Measurements from ENCODE around the gene WIPF1. TPM values are rescaled to one million over a fixed set of nuclear protein-coding genes. Genes with fewer than 3 reads are reported as not detected.
A peak's percentile ranks its signal among the peaks of the same experiment; 100 is the strongest.

The WIPF1 gene
- total and polyA plus RNA-seq, 2 donors (not counting 3 experiments of a cell fraction or from before 2014, with no cell fraction given), result 15.3 to 42.0 TPM

GRCh38 chr2:174597009-174597344, 627 bp downstream of the WIPF1 start:
- DNase-seq (ENCODE audit: low read depth, low spot score), result no peak
- POLR2A ChIA-PET, result interaction anchor here (0.7 kb wide), 1 partner anchor 131 kb away, joined by 3 read pairs; no protein-coding TSS in a partner anchor
- no TSS peak for BruUV-seq (replicated peaks)
- Histone ChIP-seq H3K4me1 (ENCODE audit: control insufficient read depth, extremely low read depth, insufficient read depth, low read length) (peaks cover 43% of the 10 kb centered on the region), H4K20me1 (replicated peaks; ENCODE audit: control insufficient read depth, extremely low read depth, insufficient read depth, low read length) (no peaks in the 10 kb centered on the region), H3K4me2 (ENCODE audit: insufficient read depth, low read length) (peak overlapping the region; percentile 77), H3K27ac (ENCODE audit: insufficient read depth, low read depth, low read length) (peak overlapping the region; percentile 76), H3K27me3 (ENCODE audit: control insufficient read depth in 2 of 2, insufficient read depth in 2 of 2, low read length in 2 of 2) (no peaks in the 10 kb centered on the region), H3K9me3 (replicated peaks; ENCODE audit: control insufficient read depth, insufficient read depth, low read length) (no peaks in the 10 kb centered on the region), H3K36me3 (ENCODE audit: control insufficient read depth in 2 of 2, extremely low read depth in 1 of 2, insufficient read depth in 2 of 2, low read length in 2 of 2) (no peaks in the 10 kb centered on the region), H3K4me3 (replicated peaks in 1 of 3; ENCODE audit: insufficient read depth in 1 of 3, low read depth in 1 of 3, low read length in 3 of 3) (no peak overlapping the region), H2AFZ (ENCODE audit: low read depth, low read length) (peak overlapping the region; percentile 75), H3K9ac (replicated peaks; ENCODE audit: extremely low read depth, insufficient read depth, low read length) (no peak overlapping the region), H3K79me2 (ENCODE audit: control insufficient read depth, insufficient read depth, low read length) (no peaks in the 10 kb centered on the region), H3K9me1 (replicated peaks; ENCODE audit: control insufficient read depth, extremely low read depth, insufficient read depth, low read length) (no peaks in the 10 kb centered on the region)
- TF ChIP-seq POLR2AphosphoS5 (IDR thresholded peaks at IDR 0.05; ENCODE audit: insufficient read depth, low read depth, low read length), result no peak
- FAIRE-seq, result no peak
- dilution Hi-C loops (cut with MboI; ENCODE audit: extremely low pct_ligation_motif_present, low sequenced_read_pairs) (no loop called here), intact Hi-C loops (cut with micrococcal nuclease) (loop anchor here (10.0 kb wide), 1 partner anchor 408 kb away; the partner anchor contains the start of gene CHN1)
- CTCF ChIA-PET, result interaction anchor here (0.7 to 2.2 kb wide), 7 partner anchors 10 to 134 kb away, joined by 3 to 9 read pairs (median 4); no protein-coding TSS in a partner anchor

- H2AFZ ChIP-seq (ENCODE audit: low read depth, low read length), result no peak overlapping the region
- no peaks in the 10 kb centered on the region for H3K36me3 ChIP-seq (ENCODE audit: control insufficient read depth in 2 of 2, extremely low read depth in 1 of 2, insufficient read depth in 2 of 2, low read length in 2 of 2)
- no TSS peak for BruUV-seq (replicated peaks)
- no peak for DNase-seq (ENCODE audit: low read depth, low spot score)
- peaks cover 43% of the 10 kb centered on the region for H3K4me1 ChIP-seq (ENCODE audit: control insufficient read depth, extremely low read depth, insufficient read depth, low read length)
- H3K4me3 ChIP-seq (replicated peaks in 1 of 3; ENCODE audit: insufficient read depth in 1 of 3, low read depth in 1 of 3, low read length in 3 of 3), result no peak overlapping the region
- H4K20me1 ChIP-seq (replicated peaks; ENCODE audit: control insufficient read depth, extremely low read depth, insufficient read depth, low read length), result no peaks in the 10 kb centered on the region
- no peak for FAIRE-seq
- CTCF ChIA-PET, result interaction anchor here (0.9 to 2.6 kb wide), 4 partner anchors 7 to 133 kb away, joined by 3 to 13 read pairs (median 7); no protein-coding TSS in a partner anchor
- dilution Hi-C loops (cut with MboI; ENCODE audit: extremely low pct_ligation_motif_present, low sequenced_read_pairs), result no loop called here
- TF ChIP-seq MYC (IDR thresholded peaks at IDR 0.05; ENCODE audit: low read depth, low read length), result no peak
- no peak for TF ChIP-seq MAX (IDR thresholded peaks at IDR 0.05; ENCODE audit: insufficient read depth, insufficient read length)
- TF ChIP-seq POLR2A (IDR thresholded peaks at IDR 0.05; ENCODE audit: low read depth, low read length), result no peak
- no peak for TF ChIP-seq GATA2 (IDR thresholded peaks at IDR 0.05; ENCODE audit: insufficient read depth, insufficient read length, low read depth, low read length)
- TF ChIP-seq CTCF (IDR thresholded peaks at IDR 0.05; ENCODE audit: extremely low read depth in 1 of 2, insufficient read depth in 1 of 2, low read depth in 1 of 2, low read length in 2 of 2), result no peak
- TF ChIP-seq JUN (IDR thresholded peaks at IDR 0.05; ENCODE audit: borderline replicate concordance, insufficient read depth, insufficient read length, low read depth), result no peak
- TF ChIP-seq FOS (IDR thresholded peaks at IDR 0.05; ENCODE audit: borderline replicate concordance, insufficient read depth, low read length), result no peak
- no peak for TF ChIP-seq EZH2 (IDR thresholded peaks at IDR 0.05; ENCODE audit: borderline replicate concordance, low read depth, low read length, severe bottlenecking)
- TF ChIP-seq POLR2AphosphoS5 (IDR thresholded peaks at IDR 0.05; ENCODE audit: insufficient read depth, low read depth, low read length), result no peak
- POLR2A ChIA-PET, result no interaction called here
- H3K27me3 ChIP-seq (ENCODE audit: control insufficient read depth in 2 of 2, insufficient read depth in 2 of 2, low read length in 2 of 2), result no peaks in the 10 kb centered on the region
- no peak overlapping the region for H3K9ac ChIP-seq (replicated peaks; ENCODE audit: extremely low read depth, insufficient read depth, low read length)
- no peaks in the 10 kb centered on the region for H3K9me3 ChIP-seq (replicated peaks; ENCODE audit: control insufficient read depth, insufficient read depth, low read length)
- H3K9me1 ChIP-seq (replicated peaks; ENCODE audit: control insufficient read depth, extremely low read depth, insufficient read depth, low read length), result no peaks in the 10 kb centered on the region
- no peak overlapping the region for H3K27ac ChIP-seq (ENCODE audit: insufficient read depth, low read depth, low read length)
- intact Hi-C loops (cut with micrococcal nuclease), result loop anchor here (10.0 kb wide), 1 partner anchor 409 kb away; the partner anchor contains the start of gene CHN1
- H3K4me2 ChIP-seq (ENCODE audit: insufficient read depth, low read length), result peak overlapping the region; percentile 3
- no peaks in the 10 kb centered on the region for H3K79me2 ChIP-seq (ENCODE audit: control insufficient read depth, insufficient read depth, low read length)
Measured at GRCh38 chr2:174595891-174596397, 1.7 kb downstream of the WIPF1 start.

Data from endothelial cell of umbilical vein (primary cell).